Measurements from ENCODE around the gene BMP8A. TPM values are rescaled to one million over a fixed set of nuclear protein-coding genes. Genes with fewer than 3 reads are reported as not detected.

The BMP8A gene
- total RNA-seq, 1 experiment from 2014 or later, result 4.1 TPM

- H3K79me2 ChIP-seq (ENCODE audit: insufficient read depth, low read length), result no peaks in the 10 kb centered on the region
- H3K9ac ChIP-seq (ENCODE audit: low read length), result no peak overlapping the region
- TF ChIP-seq EGR1 (IDR thresholded peaks at IDR 0.05; ENCODE audit: low read depth) (no peak), ATF3 (IDR thresholded peaks at IDR 0.05) (no peak), EZH2 (IDR thresholded peaks at IDR 0.05) (no peak), MAX (IDR thresholded peaks at IDR 0.05) (no peak), SIN3A (IDR thresholded peaks at IDR 0.05; ENCODE audit: low read depth) (no peak), POLR2A (IDR thresholded peaks at IDR 0.05; ENCODE audit: borderline replicate concordance, extremely low read depth, insufficient read depth, insufficient read length) (no peak), SRF (IDR thresholded peaks at IDR 0.05; ENCODE audit: low read depth) (no peak)
- no TSS peak for BruUV-seq (replicated peaks)
- no peaks in the 10 kb centered on the region for H4K20me1 ChIP-seq (ENCODE audit: insufficient read depth)
- RAD21 ChIA-PET (ENCODE audit: low non-redundant PET in 1 of 2, low total read pairs in 2 of 2, uncharacterized antibody in 2 of 2, unreplicated experiment in 2 of 2), result no interaction called here
- H2AFZ ChIP-seq (ENCODE audit: low read depth, low read length, poor library complexity, severe bottlenecking), result no peak overlapping the region
- H3K9me3 ChIP-seq (ENCODE audit: control insufficient read depth in 1 of 2, insufficient read depth in 1 of 2, low read depth in 1 of 2, low read length in 2 of 2), result no peaks in the 10 kb centered on the region
- H3K9me2 ChIP-seq (ENCODE audit: insufficient read depth), result no peaks in the 10 kb centered on the region
- H3K36me3 ChIP-seq (ENCODE audit: control insufficient read depth in 1 of 2, insufficient read depth in 2 of 2, low read length in 2 of 2), result peaks cover 14 to 22% of the 10 kb centered on the region in 2 experiments; a peak in 3 of 4 replicates
- no peak overlapping the region for H3K27ac ChIP-seq (ENCODE audit: low read depth, low read length)
- H3K27me3 ChIP-seq (ENCODE audit: insufficient read depth, low read length), result no peaks in the 10 kb centered on the region
- H3K4me1 ChIP-seq (ENCODE audit: control insufficient read depth in 1 of 2, insufficient read depth in 2 of 2, low read length in 2 of 2), result no peaks in the 10 kb centered on the region
- ATAC-seq (no peak), DNase-seq (ENCODE audit: low read depth, low spot score) (no peak)
- POLR2A ChIA-PET, result no interaction called here
- intact Hi-C loops (cut with micrococcal nuclease), result no loop called here
- CTCF ChIA-PET, result no interaction called here
- H3K4me2 ChIP-seq (ENCODE audit: low read length), result no peak overlapping the region
- no peak overlapping the region for H3K4me3 ChIP-seq (replicated peaks in 1 of 2; ENCODE audit: low read depth in 1 of 2, low read length in 2 of 2)
Observed at GRCh38 chr1:39481289-39481688, 10.1 kb upstream of the BMP8A start.

- DNase-seq (ENCODE audit: low read depth, low spot score) (no peak), ATAC-seq (no peak)
- Histone ChIP-seq H3K4me2 (ENCODE audit: low read length) (no peak overlapping the region), H3K27me3 (ENCODE audit: insufficient read depth, low read length) (no peaks in the 10 kb centered on the region), H3K79me2 (ENCODE audit: insufficient read depth, low read length) (no peaks in the 10 kb centered on the region), H3K4me1 (ENCODE audit: control insufficient read depth in 1 of 2, insufficient read depth in 2 of 2, low read length in 2 of 2) (no peaks in the 10 kb centered on the region), H2AFZ (ENCODE audit: low read depth, low read length, poor library complexity, severe bottlenecking) (no peak overlapping the region), H3K27ac (ENCODE audit: low read depth, low read length) (no peak overlapping the region), H3K9me3 (ENCODE audit: control insufficient read depth in 1 of 2, insufficient read depth in 1 of 2, low read depth in 1 of 2, low read length in 2 of 2) (no peaks in the 10 kb centered on the region), H3K36me3 (ENCODE audit: control insufficient read depth in 1 of 2, insufficient read depth in 2 of 2, low read length in 2 of 2) (peaks cover 14 to 25% of the 10 kb centered on the region in 2 experiments; a peak in 3 of 4 replicates), H3K9ac (ENCODE audit: low read length) (no peak overlapping the region), H4K20me1 (ENCODE audit: insufficient read depth) (no peaks in the 10 kb centered on the region), H3K9me2 (ENCODE audit: insufficient read depth) (no peaks in the 10 kb centered on the region), H3K4me3 (replicated peaks in 1 of 2; ENCODE audit: low read depth in 1 of 2, low read length in 2 of 2) (no peak overlapping the region)
- ChIA-PET RAD21 (ENCODE audit: low non-redundant PET in 1 of 2, low total read pairs in 2 of 2, uncharacterized antibody in 2 of 2, unreplicated experiment in 2 of 2) (no interaction called here), CTCF (no interaction called here), POLR2A (no interaction called here)
- BruUV-seq (replicated peaks), result no TSS peak
- TF ChIP-seq SP1 (IDR thresholded peaks at IDR 0.05; ENCODE audit: low read depth) (no peak), POLR2AphosphoS5 (IDR thresholded peaks at IDR 0.05; ENCODE audit: low read depth, low read length) (no peak), TCF7L2 (IDR thresholded peaks at IDR 0.05; ENCODE audit: borderline replicate concordance, extremely low read depth, insufficient read depth, insufficient read length) (no peak), CEBPB (IDR thresholded peaks at IDR 0.05; ENCODE audit: low read depth) (no peak), ATF3 (IDR thresholded peaks at IDR 0.05) (no peak), CTCF (IDR thresholded peaks at IDR 0.05 in 2 of 3, conservative IDR thresholded peaks at IDR 0.05 in 1 of 3; ENCODE audit: borderline replicate concordance in 1 of 3, insufficient read depth in 1 of 3, low read depth in 2 of 3, low read length in 2 of 3) (no peak), SIN3A (IDR thresholded peaks at IDR 0.05; ENCODE audit: low read depth) (no peak)
- intact Hi-C loops (cut with micrococcal nuclease), result no loop called here
Observed at GRCh38 chr1:39483276-39483675, 8.2 kb upstream of the BMP8A start.

Data from HCT116 (cell line).